HK-2 (cell line): Measurements from ENCODE around the gene PWWP2A.
A peak's percentile ranks its signal among the peaks of the same experiment; 100 is the strongest.
"Not testable (repeated sequence)": the region's sequence is repeated elsewhere in the genome, so short reads cannot be mapped to it uniquely, and the experiment has no call there.

ENCODE experiments used
- DNase-seq: peaks from one replicate; pipeline ENCODE4 v3.0.0-alpha.2; 2018; ENCODE audit not compliant: unreplicated experiment

Gene PWWP2A

GRCh38 chr5:160076997-160077396 is 42.3 kb downstream of the PWWP2A start:
- no peak for DNase-seq

- no peak for DNase-seq
Measured at GRCh38 chr5:160075073-160075472, 44.2 kb downstream of the PWWP2A start.

GRCh38 chr5:160071916-160072315 is 47.3 kb downstream of the PWWP2A start:
- DNase-seq = no peak

- no peak for DNase-seq
Measured at GRCh38 chr5:160071516-160071915, 47.7 kb downstream of the PWWP2A start.

- DNase-seq = not testable (repeated sequence)
Measured at GRCh38 chr5:160069120-160069519, 50.1 kb downstream of the PWWP2A start.

- DNase-seq = no peak
Measured at GRCh38 chr5:160064995-160065614, 54.1 kb downstream of the PWWP2A start.

- no peak for DNase-seq
Measured at GRCh38 chr5:160064417-160064810, 54.8 kb downstream of the PWWP2A start.

GRCh38 chr5:160061770-160062169 is 57.5 kb downstream of the PWWP2A start:
- DNase-seq = no peak

- DNase-seq = no peak
Measured at GRCh38 chr5:160060001-160060400, 59.2 kb downstream of the PWWP2A start.

GRCh38 chr5:160057256-160057655 is 62.0 kb downstream of the PWWP2A start:
- DNase-seq = no peak

- peak; percentile 20 for DNase-seq
Measured at GRCh38 chr5:160054831-160055230, 64.4 kb downstream of the PWWP2A start.

- DNase-seq = no peak
Measured at GRCh38 chr5:160054047-160054446, 65.2 kb downstream of the PWWP2A start.

GRCh38 chr5:160049099-160049498 is 70.2 kb downstream of the PWWP2A start:
- no peak for DNase-seq

- DNase-seq = no peak
Measured at GRCh38 chr5:160048131-160048530, 71.1 kb downstream of the PWWP2A start.

- no peak for DNase-seq
Measured at GRCh38 chr5:160047423-160047822, 71.8 kb downstream of the PWWP2A start.

- no peak for DNase-seq
Measured at GRCh38 chr5:160044967-160045366, 74.3 kb downstream of the PWWP2A start.

- DNase-seq = no peak
Measured at GRCh38 chr5:160044391-160044804, 74.9 kb downstream of the PWWP2A start.

- DNase-seq = no peak
Measured at GRCh38 chr5:160042671-160043070, 76.6 kb downstream of the PWWP2A start.
